HEK293 (cell line): ENCODE measurements around the gene MACC1.
A peak's percentile ranks its signal among the peaks of the same experiment; 100 is the strongest.

Source experiments
- CTCF ChIA-PET: fragments of 350-600 bp; formaldehyde crosslinking; extraction: SDS; loops from one replicate; lab custom pipeline; 2021; ENCODE audit warnings: antibody characterized with exemption; lab: Yijun Ruan, JAX
- POLR2A ChIA-PET: fragments of 300-600 bp; formaldehyde crosslinking; extraction: SDS; loops from one replicate; lab custom pipeline; 2020; ENCODE audit warnings: antibody characterized with exemption, inconsistent platforms; lab: Yijun Ruan, JAX
- H3K27ac ChIP-seq: fragments of 200-500 bp; sonication (Bioruptor generic); 2 replicates; pipeline ENCODE4 v1.5.1; 2014; ENCODE audit warnings: low read depth, low read length, control low read depth, inconsistent platforms; ENCODE audit errors: extremely low read depth
- H3K36me3 ChIP-seq, 2 experiments: fragments of 200-500 bp in 1 of 2; sonication (Bioruptor generic) in 1 of 2; 1 replicate in 1 of 2; 2 replicates in 1 of 2; pipeline ENCODE4 v1.5.1; 2014 to 2017; ENCODE audit warnings: inconsistent platforms in 2 of 2, low read length in 2 of 2; ENCODE audit not compliant: control insufficient read depth in 2 of 2, insufficient read depth in 1 of 2
- H3K4me1 ChIP-seq: fragments of 200-500 bp; sonication (Bioruptor generic); 2 replicates; pipeline ENCODE4 v1.5.1; 2014; ENCODE audit warnings: mild to moderate bottlenecking, low read length, inconsistent platforms; ENCODE audit not compliant: control insufficient read depth, insufficient read depth
- H3K4me3 ChIP-seq: 2 replicates; pipeline ENCODE4 v1.5.1; 2011; ENCODE audit warnings: low read depth, mild to moderate bottlenecking, control low read depth, low read length, moderate library complexity
- H3K9me3 ChIP-seq: fragments of 200-500 bp; sonication (Bioruptor generic); 2 replicates; pipeline ENCODE4 v1.5.1; 2014; ENCODE audit warnings: low read depth, low read length, inconsistent platforms; ENCODE audit not compliant: control insufficient read depth, insufficient read depth
- GLI2 ChIP-seq: fragments of 450-650 bp; formaldehyde crosslinking; IDR thresholded peaks from 2 replicates; pipeline ENCODE4; 2017; ENCODE audit warnings: missing biosample characterization, missing genetic modification characterization, low read depth, borderline replicate concordance
- PRDM1 ChIP-seq: fragments of 450-650 bp; formaldehyde crosslinking; IDR thresholded peaks from 2 replicates; pipeline ENCODE4; 2016; ENCODE audit warnings: missing biosample characterization, missing genetic modification characterization
- RBAK ChIP-seq: fragments of 450-650 bp; formaldehyde crosslinking; IDR thresholded peaks from 2 replicates; pipeline ENCODE4 v1.5.1; 2016; ENCODE audit warnings: missing biosample characterization, missing genetic modification characterization
- SALL2 ChIP-seq: fragments of 450-650 bp; formaldehyde crosslinking; IDR thresholded peaks from 2 replicates; pipeline ENCODE4 v1.5.0; 2017; ENCODE audit warnings: missing biosample characterization, mild to moderate bottlenecking, missing genetic modification characterization, borderline replicate concordance
- SCRT1 ChIP-seq: fragments of 450-650 bp; formaldehyde crosslinking; IDR thresholded peaks from 2 replicates; pipeline ENCODE4 v1.5.1; 2016; ENCODE audit warnings: missing biosample characterization, missing genetic modification characterization, borderline replicate concordance
- SCRT2 ChIP-seq: fragments of 450-650 bp; formaldehyde crosslinking; IDR thresholded peaks from 2 replicates; pipeline ENCODE4 v1.5.1; 2016; ENCODE audit warnings: missing biosample characterization, missing genetic modification characterization
- SETDB1 ChIP-seq: IDR thresholded peaks from one replicate; pipeline ENCODE4 v1.6.1; 2017; ENCODE audit warnings: mild to moderate bottlenecking, low read length, moderate library complexity, mixed read lengths; ENCODE audit not compliant: insufficient read length
- ZNF155 ChIP-seq: fragments of 450-650 bp; formaldehyde crosslinking; IDR thresholded peaks from 2 replicates; pipeline ENCODE4 v1.5.1; 2016; ENCODE audit warnings: missing biosample characterization, missing genetic modification characterization
- ZNF184 ChIP-seq: fragments of 450-650 bp; IDR thresholded peaks from 2 replicates; pipeline ENCODE4 v1.5.1; 2018; ENCODE audit warnings: missing biosample characterization, mild to moderate bottlenecking, missing genetic modification characterization
- ZNF19 ChIP-seq: fragments of 450-650 bp; formaldehyde crosslinking; IDR thresholded peaks from 2 replicates; pipeline ENCODE4; 2016; ENCODE audit warnings: missing biosample characterization, missing genetic modification characterization, low read depth
- ZNF211 ChIP-seq: fragments of 450-650 bp; formaldehyde crosslinking; IDR thresholded peaks from 2 replicates; pipeline ENCODE4 v1.5.1; 2016; ENCODE audit warnings: low read depth, missing biosample characterization, missing genetic modification characterization
- ZNF223 ChIP-seq: fragments of 450-650 bp; formaldehyde crosslinking; IDR thresholded peaks from 2 replicates; pipeline ENCODE4 v1.5.1; 2016; ENCODE audit warnings: missing biosample characterization, missing genetic modification characterization
- ZNF239 ChIP-seq: fragments of 450-650 bp; formaldehyde crosslinking; IDR thresholded peaks from 2 replicates; pipeline ENCODE4 v1.5.1; 2016; ENCODE audit warnings: missing biosample characterization, missing genetic modification characterization
- ZNF510 ChIP-seq: fragments of 450-650 bp; formaldehyde crosslinking; IDR thresholded peaks from 2 replicates; pipeline ENCODE4 v1.5.1; 2018; ENCODE audit warnings: mild to moderate bottlenecking, missing genetic modification characterization, missing biosample characterization; ENCODE audit not compliant: insufficient replicate concordance
- ZNF654 ChIP-seq: fragments of 450-650 bp; formaldehyde crosslinking; IDR thresholded peaks from 2 replicates; pipeline ENCODE4 v1.5.1; 2016; ENCODE audit warnings: low read depth, missing biosample characterization, missing genetic modification characterization
- ZNF658 ChIP-seq: fragments of 450-650 bp; formaldehyde crosslinking; IDR thresholded peaks from 2 replicates; pipeline ENCODE4; 2016; ENCODE audit warnings: missing biosample characterization, missing genetic modification characterization
- TF ChIP-seq, protein P1 (sequence below): fragments of 450-650 bp; formaldehyde crosslinking; IDR thresholded peaks from 2 replicates; pipeline ENCODE4 v1.5.1; 2016; ENCODE audit warnings: missing biosample characterization, missing genetic modification characterization
- TF ChIP-seq, protein P2 (sequence below): fragments of 450-650 bp; formaldehyde crosslinking; IDR thresholded peaks from 2 replicates; pipeline ENCODE4 v1.5.1; 2016; ENCODE audit warnings: missing biosample characterization, missing genetic modification characterization
- TF ChIP-seq, protein P3 (sequence below): fragments of 450-650 bp; formaldehyde crosslinking; IDR thresholded peaks from 2 replicates; pipeline ENCODE4 v1.5.1; 2016; ENCODE audit warnings: missing biosample characterization, missing genetic modification characterization
- TF ChIP-seq, protein P4 (sequence below): fragments of 450-650 bp; formaldehyde crosslinking; IDR thresholded peaks from 2 replicates; pipeline ENCODE4 v1.5.1; 2016; ENCODE audit warnings: missing biosample characterization, missing genetic modification characterization
- TF ChIP-seq, protein P5 (sequence below): fragments of 450-650 bp; formaldehyde crosslinking; IDR thresholded peaks from 2 replicates; pipeline ENCODE4 v1.5.1; 2017; ENCODE audit warnings: missing biosample characterization, missing genetic modification characterization

Gene MACC1

DNA sequence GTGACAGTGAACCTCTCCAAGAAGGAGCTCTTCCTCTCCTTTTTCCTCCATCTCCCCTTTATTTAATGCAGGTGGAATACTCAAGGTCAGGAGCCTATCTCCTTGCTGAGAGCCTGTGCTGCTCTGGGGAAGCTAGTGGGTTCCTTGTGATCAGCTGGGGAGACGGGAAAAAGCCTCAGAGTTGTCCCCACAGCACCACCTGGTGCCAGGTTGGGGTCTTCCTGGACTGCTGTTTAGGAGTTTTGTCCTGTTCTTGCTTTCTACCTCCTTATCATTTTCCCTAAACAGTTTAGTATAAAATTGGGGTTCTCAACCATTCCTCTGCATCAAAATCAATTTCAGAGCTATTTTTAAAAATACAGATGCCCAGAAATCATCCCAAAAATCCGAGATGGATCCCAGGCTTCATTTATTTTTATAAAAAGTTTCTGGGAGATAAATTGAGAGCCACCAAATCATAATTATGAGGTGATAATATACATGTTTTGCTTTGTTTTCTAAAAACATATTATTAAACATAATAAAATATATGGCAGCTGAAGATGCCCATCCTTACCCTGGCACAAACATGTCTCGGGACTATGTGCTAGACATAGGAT is 44.3 kb downstream of the MACC1 start:
- Histone ChIP-seq H3K9me3 (no peaks in the 10 kb centered on the region), H3K4me1 (no peaks in the 10 kb centered on the region), H3K4me3 (no peak overlapping the region), H3K27ac (no peak overlapping the region), H3K36me3 (no peaks in the 10 kb centered on the region)
- TF ChIP-seq, protein P1, sequence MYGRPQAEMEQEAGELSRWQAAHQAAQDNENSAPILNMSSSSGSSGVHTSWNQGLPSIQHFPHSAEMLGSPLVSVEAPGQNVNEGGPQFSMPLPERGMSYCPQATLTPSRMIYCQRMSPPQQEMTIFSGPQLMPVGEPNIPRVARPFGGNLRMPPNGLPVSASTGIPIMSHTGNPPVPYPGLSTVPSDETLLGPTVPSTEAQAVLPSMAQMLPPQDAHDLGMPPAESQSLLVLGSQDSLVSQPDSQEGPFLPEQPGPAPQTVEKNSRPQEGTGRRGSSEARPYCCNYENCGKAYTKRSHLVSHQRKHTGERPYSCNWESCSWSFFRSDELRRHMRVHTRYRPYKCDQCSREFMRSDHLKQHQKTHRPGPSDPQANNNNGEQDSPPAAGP (tag by site-specific recombination), result no peak
- TF ChIP-seq, protein P2, sequence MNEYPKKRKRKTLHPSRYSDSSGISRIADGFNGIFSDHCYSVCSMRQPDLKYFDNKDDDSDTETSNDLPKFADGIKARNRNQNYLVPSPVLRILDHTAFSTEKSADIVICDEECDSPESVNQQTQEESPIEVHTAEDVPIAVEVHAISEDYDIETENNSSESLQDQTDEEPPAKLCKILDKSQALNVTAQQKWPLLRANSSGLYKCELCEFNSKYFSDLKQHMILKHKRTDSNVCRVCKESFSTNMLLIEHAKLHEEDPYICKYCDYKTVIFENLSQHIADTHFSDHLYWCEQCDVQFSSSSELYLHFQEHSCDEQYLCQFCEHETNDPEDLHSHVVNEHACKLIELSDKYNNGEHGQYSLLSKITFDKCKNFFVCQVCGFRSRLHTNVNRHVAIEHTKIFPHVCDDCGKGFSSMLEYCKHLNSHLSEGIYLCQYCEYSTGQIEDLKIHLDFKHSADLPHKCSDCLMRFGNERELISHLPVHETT (tag by site-specific recombination), result no peak
- no peak for TF ChIP-seq SCRT2
- peak; percentile 32; the same call in 1 of the 2 replicates for TF ChIP-seq ZNF654
- TF ChIP-seq ZNF223 (tag by site-specific recombination), result no peak
- no peak for TF ChIP-seq ZNF19 (tag by site-specific recombination)
- TF ChIP-seq, protein P3, sequence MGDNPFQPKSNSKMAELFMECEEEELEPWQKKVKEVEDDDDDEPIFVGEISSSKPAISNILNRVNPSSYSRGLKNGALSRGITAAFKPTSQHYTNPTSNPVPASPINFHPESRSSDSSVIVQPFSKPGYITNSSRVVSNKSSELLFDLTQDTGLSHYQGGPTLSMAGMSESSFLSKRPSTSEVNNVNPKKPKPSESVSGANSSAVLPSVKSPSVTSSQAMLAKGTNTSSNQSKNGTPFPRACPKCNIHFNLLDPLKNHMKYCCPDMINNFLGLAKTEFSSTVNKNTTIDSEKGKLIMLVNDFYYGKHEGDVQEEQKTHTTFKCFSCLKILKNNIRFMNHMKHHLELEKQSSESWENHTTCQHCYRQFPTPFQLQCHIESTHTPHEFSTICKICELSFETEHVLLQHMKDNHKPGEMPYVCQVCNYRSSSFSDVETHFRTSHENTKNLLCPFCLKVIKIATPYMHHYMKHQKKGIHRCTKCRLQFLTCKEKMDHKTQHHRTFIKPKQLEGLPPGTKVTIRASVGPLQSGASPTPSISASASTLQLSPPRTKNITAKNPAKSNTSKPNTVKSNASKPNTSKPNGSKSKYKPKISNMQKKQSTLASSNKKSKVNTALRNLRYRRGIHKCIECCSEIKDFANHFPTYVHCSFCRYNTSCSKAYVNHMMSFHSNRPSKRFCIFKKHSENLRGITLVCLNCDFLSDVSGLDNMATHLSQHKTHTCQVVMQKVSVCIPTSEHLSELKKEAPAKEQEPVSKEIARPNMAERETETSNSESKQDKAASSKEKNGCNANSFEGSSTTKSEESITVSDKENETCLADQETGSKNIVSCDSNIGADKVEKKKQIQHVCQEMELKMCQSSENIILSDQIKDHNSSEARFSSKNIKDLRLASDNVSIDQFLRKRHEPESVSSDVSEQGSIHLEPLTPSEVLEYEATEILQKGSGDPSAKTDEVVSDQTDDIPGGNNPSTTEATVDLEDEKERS, result no peak
- CTCF ChIA-PET, result interaction anchor here (0.5 to 2.1 kb wide), 42 partner anchors 8 to 1240 kb away, joined by 3 to 16 read pairs (median 4); no protein-coding TSS in a partner anchor
- POLR2A ChIA-PET, result no interaction called here

DNA sequence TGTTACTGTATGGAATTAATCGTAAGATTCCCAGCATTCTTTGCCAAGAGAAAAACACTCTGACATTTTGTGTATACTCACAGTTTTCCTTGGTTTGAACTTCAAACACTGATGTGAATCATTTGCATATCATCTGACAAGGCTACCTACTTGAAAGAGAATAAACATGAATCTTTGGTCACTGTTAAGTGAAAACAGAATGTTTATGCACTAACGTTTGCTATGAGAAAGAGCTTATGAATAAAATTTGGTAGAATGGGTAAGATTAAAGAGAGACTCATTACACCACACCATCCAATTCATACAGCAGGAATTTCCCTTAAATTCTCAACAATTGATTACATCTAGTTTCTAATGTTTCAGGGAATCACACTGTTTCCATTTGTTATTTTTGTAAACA is 46.6 kb downstream of the MACC1 start:
- H3K27ac ChIP-seq, result no peak overlapping the region
- POLR2A ChIA-PET, result interaction anchor here (0.7 kb wide), 1 partner anchor 430 kb away, joined by 3 read pairs; no protein-coding TSS in a partner anchor
- no peaks in the 10 kb centered on the region for H3K4me1 ChIP-seq
- H3K36me3 ChIP-seq, result no peaks in the 10 kb centered on the region
- H3K4me3 ChIP-seq, result no peak overlapping the region
- H3K9me3 ChIP-seq, result no peaks in the 10 kb centered on the region
- TF ChIP-seq SETDB1 (no peak), ZNF184 (tag by site-specific recombination) (no peak), ZNF510 (tag by site-specific recombination) (no peak)
- CTCF ChIA-PET, result interaction anchor here (0.5 to 1.5 kb wide), 3 partner anchors 15 to 175 kb away, joined by 3 to 4 read pairs (median 4); no protein-coding TSS in a partner anchor

DNA sequence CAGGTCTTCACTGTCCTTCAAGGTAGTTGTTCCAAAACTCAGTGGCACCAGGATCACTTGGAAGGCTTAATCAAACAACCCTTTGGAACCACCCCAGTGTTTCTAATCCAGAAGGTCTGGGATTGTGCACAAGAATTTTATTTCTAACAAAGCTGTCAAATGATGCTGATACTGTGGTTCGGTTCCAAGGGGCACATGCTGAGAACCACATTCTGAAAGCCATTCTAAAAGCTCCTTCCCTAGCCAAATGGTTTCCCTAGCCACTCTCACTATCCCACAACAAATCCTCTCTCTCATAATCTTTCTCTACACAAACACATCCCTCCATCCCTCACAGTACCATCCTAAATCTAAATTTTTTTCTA is 52.1 kb downstream of the MACC1 start:
- POLR2A ChIA-PET, result no interaction called here
- no peaks in the 10 kb centered on the region for H3K4me1 ChIP-seq
- CTCF ChIA-PET, result interaction anchor here (0.6 kb wide), 1 partner anchor 1386 kb away, joined by 5 read pairs; no protein-coding TSS in a partner anchor
- no peak overlapping the region for H3K4me3 ChIP-seq
- TF ChIP-seq ZNF211 (no peak), ZNF658 (no peak), SALL2 (no peak), RBAK (tag by site-specific recombination) (no peak), ZNF19 (tag by site-specific recombination) (no peak), ZNF155 (tag by site-specific recombination) (no peak), GLI2 (tag by site-specific recombination) (no peak), SCRT1 (no peak), ZNF239 (tag by site-specific recombination) (no peak), PRDM1 (tag by site-specific recombination) (no peak)
- TF ChIP-seq, protein P4, sequence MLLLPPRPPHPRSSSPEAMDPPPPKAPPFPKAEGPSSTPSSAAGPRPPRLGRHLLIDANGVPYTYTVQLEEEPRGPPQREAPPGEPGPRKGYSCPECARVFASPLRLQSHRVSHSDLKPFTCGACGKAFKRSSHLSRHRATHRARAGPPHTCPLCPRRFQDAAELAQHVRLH (tag by site-specific recombination), result no peak
- TF ChIP-seq, protein P5, sequence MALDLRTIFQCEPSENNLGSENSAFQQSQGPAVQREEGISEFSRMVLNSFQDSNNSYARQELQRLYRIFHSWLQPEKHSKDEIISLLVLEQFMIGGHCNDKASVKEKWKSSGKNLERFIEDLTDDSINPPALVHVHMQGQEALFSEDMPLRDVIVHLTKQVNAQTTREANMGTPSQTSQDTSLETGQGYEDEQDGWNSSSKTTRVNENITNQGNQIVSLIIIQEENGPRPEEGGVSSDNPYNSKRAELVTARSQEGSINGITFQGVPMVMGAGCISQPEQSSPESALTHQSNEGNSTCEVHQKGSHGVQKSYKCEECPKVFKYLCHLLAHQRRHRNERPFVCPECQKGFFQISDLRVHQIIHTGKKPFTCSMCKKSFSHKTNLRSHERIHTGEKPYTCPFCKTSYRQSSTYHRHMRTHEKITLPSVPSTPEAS (tag by site-specific recombination), result no peak
- TF ChIP-seq, all 188 proteins: peak for 0
- no peaks in the 10 kb centered on the region for H3K36me3 ChIP-seq
- no peak overlapping the region for H3K27ac ChIP-seq
- no peaks in the 10 kb centered on the region for H3K9me3 ChIP-seq
